ENCODE measurements around the gene PTGDS.

The PTGDS gene

GRCh38 chr9:137011907-137012675 is 34.8 kb downstream of the PTGDS start:
- no peak for DNase-seq

GRCh38 chr9:137012694-137013570 is 35.6 kb downstream of the PTGDS start:
- DNase-seq, result no peak

DNA sequence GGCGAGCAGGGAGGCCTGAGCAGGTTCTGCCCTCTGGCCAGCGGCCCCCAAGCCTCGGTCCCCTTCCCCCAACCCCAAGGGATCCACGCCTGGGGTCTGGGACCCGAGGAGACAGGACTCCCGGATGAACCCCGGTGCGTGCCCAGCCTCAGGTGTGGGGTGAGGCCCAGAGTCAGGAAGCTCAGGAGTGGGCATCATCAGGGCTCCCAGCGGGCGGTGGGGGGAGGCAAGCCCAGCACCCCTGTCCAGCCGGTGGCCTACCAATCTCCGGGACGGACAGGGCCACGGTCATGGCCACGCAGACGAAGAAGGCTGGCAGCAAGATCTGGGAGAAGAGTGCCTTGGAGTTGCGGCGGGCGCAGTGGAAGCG is 36.3 kb downstream of the PTGDS start:
- no peak for DNase-seq

DNA sequence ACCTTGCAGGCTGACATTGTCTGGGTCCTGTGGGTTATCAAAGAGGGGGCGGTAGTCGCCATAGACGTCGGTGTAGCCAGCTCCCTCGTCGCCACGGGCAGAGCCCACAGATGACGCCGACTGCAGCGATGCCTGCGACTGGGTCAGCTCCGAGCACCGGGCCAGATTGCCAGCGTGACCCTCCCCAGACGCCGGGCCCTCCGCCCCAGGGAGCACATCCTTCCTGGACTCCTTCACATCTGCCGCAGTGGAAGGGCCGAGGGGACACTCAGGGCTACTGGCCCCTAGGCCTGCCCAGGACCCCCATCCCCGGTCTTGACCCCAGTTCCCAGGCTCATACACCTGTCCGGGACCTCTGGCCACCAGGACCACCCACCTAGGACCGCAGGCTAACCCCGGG is 36.9 kb downstream of the PTGDS start:
- DNase-seq, result no peak

DNA sequence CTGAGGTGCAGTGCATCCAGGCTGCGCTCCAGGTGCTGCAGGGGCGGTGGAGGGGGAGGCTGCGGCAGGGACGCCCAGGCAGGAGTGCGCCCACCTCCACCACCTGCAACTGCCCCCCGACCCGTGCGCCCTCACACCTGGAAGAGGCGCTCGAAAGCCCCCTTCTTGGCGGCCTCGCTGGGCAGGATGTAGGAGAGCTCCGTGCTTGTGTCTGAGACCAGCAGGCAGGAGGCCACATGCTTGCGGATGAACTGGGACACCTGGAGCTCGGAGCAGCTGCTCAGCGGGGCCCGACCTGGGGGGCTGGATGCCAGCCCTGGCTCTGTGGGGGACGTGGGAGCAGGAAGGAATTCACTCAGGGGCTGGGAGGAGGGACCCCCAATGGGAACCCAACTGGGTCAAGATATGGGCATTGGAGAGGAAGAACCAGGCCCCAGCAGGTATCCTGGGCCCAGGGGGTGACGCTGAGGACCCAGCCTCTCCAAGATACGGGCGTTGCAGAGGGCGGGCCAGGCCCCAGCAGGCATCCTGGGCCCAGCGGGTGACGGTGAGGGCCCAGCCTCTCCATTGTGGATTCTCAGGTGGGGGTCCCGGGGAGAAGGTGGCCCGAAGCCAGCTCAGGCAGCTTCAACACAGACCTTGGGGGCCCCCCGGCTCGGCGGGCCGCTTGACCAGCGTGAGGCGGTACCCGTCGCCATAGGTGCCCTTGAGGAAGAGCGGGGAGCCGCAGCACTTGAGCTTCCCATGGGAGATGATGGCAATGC is 37.7 kb downstream of the PTGDS start:
- DNase-seq, result no peak

DNA sequence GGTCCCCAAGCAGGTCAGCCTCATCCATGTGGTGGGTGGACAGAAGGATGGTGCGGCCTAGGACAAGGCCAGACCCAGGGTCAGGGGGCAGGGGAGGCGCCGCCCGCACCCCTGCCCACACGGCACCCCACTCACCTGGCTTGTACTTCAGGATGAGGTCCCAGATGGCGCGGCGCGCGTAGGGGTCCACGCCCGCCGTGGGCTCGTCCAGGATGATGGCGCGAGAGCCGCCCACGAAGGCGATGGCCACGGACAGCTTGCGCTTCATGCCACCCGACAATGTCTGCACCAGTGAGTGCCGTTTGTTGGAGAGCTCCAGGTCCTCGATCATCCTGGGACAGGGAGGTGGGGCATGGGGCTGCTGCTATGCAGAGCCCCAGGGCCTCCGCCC is 38.2 kb downstream of the PTGDS start:
- no peak for DNase-seq

DNA sequence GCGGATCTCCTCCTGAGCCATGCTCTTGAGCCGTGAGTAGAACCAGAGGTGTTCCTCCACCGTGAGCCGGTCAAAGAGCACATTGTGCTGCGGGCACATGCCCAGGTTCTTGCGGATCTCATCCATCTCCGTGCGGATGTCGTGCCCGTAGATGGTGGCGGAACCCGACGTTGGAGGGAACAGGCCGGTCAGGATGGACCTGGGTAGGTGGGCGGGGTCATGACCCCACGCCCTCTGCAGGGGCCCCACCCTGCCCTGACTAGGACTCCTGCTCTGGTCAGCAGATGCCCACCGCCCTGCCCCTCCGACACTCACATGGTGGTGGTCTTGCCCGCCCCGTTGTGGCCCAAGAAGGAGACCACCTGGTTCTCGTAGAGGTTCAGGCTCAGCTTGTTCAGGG is 38.7 kb downstream of the PTGDS start:
- no peak for DNase-seq

- DNase-seq, result no peak
Observed at GRCh38 chr9:137016436-137016835, 39.1 kb downstream of the PTGDS start.

DNA sequence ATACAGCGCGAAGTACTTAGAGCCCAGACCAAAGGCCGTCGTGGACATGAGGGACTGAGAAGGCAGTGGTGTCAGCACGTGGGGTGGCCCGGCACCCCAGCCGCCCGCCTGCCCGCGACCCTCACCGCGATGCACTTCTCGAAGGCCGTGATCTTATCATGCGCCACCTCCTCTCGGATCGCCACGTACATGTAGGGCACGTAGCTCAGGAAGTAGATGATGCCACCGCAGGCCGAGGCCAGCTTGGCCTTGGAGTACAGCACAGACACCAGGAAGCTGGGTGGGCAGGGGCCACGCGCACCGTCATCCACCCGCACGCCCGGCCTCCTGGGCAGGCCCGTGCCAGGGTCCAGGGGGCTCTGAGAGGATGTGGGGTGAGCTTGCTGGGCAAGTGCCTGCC is 39.8 kb downstream of the PTGDS start:
- DNase-seq, result no peak

DNA sequence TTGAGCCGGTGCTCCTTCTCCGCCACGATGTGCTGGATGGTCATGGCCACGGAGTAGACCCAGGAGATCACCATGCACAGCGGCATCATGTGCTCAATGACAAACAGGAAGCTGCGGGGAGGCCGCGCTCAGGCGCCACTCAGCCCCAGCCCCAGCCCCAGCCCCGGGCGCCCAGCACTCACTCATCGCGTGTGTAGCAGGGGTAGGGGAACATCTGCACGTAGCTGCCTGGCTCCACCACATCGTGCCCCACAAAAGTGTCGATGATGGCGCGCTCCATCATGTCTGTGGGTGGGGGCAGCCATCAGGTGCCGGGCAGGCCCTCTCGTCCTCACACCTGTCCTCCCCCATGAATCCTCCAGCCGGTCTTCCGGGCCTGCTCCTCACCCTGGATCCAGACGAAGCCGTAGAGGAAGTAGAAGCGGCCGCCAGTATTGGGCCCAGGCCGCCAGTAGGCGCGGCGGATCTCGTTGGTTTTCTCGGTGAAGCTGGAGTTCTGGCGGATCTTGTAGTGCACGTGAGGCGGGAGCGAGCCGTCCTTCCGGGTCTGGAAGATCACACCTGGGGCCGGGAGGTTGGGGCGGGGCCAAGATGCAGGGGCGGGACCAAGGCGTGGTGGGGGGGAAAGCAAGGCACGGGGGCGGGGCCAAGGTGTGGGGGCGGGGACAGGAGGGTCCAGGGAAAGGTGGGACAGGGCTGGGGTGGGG is 40.6 kb downstream of the PTGDS start:
- DNase-seq, result no peak

- DNase-seq, result no peak
Observed at GRCh38 chr9:137018761-137019559, 41.7 kb downstream of the PTGDS start.

GRCh38 chr9:137019891-137020683 is 42.8 kb downstream of the PTGDS start:
- no peak for DNase-seq

DNA sequence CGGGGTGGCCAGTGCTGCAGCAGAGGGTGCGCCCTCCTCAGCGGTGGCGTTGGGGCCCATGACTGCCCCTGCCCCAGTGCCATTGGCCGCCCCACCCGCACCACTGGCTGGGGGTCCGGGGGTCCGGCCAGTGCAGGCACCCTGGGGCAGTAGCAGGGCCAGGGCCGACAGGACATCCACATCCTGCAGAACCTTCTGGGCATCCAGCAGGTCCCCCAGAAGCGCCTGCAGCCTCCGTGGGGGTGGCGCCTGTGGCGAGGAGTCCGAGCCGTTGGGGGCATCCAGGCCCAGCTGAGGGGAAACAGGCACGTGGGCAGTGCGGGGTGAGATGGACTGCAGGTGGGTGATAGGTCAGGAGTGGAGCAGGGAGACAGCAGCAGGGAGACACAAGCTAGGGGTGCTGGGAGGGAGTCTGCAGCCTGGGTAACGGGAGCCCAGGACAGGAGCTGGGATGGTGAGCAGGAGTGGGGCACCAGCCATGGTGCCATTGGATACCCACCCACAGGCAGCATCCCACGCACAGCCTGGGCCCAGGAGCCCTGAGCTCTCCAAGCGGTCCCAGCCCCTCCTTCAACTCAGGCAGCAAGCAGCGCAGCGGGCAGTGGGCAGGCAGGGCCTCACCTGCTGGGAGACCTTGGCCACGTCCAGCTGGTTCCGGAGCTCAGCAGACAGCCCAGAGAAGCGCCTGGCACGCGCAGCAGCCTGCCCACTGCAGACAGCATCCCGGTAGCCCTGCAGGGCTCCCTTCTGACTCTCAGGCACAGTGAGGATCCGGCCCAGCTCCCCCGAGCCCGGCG is 43.7 kb downstream of the PTGDS start:
- no peak for DNase-seq

DNA sequence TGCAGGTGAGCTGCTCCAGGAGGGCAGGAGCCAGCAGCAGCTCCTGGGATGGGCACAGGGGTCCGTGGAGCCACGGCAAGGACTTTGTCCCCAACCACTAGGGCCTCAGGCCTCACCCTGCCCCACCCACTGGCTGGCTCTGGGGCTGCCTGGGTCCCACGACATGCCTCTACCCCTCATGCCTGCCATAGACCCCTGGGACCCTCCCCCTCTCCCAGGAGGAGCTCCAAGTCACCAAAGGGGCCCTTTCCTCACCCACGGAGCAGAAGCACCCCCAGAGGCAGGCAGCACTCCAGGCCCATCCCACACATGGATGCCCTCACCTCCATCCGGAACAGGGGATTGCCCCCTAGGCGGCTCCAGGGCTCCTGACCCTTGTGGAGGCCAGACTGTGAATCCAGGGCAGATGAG is 44.3 kb downstream of the PTGDS start:
- DNase-seq, result no peak

DNA sequence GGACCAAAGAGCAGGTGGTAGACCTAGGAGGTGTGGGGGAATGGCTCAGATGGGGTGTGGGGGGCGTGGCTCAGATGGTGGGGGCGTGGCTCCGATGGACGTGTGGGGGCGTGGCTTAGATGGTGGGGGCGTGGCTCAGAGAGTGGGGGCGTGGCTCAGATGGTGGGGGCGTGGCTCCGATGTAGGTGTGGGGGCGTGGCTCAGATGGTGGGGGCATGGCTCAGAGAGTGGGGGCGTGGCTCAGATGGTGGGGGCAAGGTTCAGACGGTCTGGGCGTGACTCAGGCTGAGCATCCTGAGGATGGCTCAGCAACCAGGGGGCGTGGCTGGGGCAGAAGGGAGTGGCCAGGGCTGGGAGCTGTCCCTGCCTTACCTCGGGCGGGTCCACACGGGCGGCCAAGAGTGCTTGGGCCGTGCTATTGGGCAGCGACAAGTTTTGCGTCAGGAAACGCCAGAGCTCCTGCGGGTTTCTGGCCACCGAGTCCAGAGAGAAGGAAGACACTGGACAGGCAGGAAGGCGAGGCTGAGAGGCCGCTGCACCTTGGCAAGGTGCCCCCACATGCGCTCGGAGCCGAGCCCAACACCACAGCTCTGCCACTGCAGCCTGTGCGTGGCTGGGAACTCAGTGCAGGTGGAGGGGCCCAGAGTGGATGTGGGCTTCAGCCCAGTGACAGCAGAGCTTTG is 44.8 kb downstream of the PTGDS start:
- DNase-seq, result peak; percentile 95

- DNase-seq, result no peak
Observed at GRCh38 chr9:137022662-137023008, 45.3 kb downstream of the PTGDS start.

GRCh38 chr9:137023157-137023556 is 45.9 kb downstream of the PTGDS start:
- DNase-seq, result no peak

- no peak for DNase-seq
Observed at GRCh38 chr9:137023583-137023991, 46.3 kb downstream of the PTGDS start.

DNA sequence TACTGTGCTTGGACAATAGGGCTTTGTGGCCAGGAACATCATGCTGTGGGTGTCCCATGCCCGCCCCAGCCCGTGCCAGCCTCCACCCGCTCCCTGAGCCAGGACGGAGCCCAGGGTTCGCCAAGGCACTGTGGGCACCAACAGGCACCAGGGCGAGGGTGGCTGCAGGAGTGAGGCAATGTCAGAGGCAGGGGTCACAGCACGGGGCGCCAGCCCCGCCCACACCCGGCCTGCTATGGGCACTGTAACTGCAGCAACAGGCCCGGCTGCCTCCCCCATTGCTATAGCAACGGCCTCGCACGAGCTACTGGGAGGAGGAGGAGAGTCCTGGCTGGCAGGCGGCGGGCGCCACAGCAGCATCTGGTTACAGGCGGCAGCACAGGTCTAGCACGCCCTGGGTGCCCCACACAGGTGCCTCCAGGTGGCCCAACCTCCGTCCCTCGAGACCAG is 48.2 kb downstream of the PTGDS start:
- DNase-seq, result peak; percentile 39

DNA sequence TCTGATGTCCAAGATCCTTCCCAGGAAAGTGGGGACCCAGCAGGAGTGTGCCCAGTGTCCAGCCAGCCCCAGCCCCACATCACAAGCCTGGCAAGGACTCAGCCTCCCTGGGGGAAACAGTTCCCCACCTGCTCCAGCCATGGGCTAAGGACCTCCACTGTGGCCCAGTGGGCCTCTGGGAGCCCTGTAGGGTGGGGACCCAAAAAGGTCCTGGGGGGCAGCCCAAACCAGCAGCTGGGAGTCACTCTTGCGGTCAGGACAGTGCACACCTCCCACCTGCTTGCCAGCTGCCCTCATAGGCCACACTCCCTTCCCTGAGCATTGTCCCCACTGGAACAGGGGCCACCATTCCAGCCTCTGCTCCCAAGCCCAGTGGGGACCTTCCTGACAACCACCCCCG is 49.1 kb downstream of the PTGDS start:
- no peak for DNase-seq
